HG03139 (cell line): ENCODE results near the gene MTMR12.
"Not testable (repeated sequence)": the region's sequence is repeated elsewhere in the genome, so short reads cannot be mapped to it uniquely, and the experiment has no call there.

Experiments
- ATAC-seq: cut with Tn5 transposase; IDR thresholded peaks from one replicate; pipeline ENCODE4 v1.9.1; 2021; ENCODE audit not compliant: unreplicated experiment

MTMR12 gene

DNA sequence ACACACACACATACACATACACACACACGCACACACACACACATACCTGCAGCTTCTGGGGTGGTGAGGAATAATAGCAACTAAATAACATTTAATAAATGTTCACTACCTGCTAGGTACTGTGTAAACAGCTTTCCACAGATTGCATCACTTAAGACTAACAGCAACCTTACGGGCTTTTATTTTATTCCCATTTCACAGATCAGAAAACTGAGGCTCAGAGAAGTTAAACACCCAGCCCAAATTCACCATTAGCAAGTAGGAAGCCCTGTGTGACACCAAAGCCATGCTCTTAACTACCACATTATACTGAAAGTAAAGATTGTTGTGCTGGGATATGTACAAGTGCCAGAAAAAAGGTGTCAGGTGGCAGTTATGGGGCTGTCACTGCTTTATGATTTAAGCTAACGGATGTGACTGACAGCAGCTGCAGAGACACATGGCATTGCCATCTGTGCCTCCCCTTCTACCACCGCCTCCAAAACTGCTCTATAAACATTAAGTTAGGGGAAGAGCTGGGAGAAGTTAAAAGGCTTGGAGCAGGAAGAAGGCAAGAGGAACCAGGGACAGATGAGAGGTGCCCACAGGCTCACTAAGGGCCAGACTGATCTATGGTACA, 13.6 kb downstream of the MTMR12 start:
- ATAC-seq, result no peak

DNA sequence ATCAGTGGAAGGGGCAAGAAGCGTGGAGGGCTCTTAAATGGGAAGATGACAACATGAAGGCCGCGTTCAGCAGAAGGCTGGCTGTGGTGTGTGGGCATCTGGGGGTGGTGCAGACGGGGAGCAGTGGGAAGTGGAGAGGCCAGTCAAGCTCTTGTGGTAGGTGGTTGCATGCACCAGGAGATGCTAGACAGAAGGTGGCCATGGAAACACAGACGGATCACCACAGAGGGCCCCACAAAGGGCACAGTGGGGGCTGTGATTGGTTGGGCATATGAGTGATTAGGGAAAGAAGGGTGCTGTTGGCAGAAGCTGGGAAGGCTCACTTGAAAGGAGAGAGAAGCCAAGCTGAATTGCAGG, 14.7 kb downstream of the MTMR12 start:
- ATAC-seq, result no peak

DNA sequence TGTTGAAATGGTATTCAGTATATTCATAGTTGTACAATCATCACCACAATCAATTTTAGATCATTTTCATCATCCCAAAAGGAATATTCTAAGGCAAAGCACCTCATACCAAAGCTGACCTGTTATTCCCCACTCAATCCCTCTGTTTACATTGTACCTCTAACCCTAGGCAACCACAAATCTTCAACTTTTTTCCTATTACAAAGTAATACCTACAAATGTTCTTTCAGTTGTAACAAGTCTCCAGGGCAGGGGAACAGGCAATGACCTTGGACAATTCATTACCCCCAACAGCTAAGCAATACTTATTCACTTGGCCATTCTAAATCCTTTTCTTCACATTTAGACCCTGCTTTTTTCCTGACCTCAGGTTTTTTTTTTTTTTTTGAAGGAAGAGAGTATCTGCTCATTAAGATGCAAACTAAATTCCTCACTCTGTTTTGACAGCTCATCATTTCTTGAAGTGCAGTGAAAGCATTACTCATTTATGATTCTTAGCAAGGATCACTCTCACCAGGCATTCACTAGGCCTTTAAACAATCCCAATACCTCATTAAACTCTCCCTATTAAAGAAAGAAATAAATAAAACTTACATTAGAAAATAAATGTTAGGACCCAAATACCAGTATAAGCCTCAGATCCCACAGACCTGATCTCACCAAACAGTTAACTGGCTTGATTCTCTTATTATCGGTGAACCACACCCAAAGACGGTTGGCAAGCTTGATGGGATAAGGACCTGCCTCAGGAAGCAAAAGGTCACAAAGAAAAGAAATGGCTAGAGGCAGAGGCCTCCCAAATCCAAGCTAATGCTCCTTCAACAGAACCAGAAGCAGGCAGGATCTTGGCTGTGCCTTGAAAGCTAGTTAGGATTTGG, 15.3 kb downstream of the MTMR12 start:
- no peak for ATAC-seq

DNA sequence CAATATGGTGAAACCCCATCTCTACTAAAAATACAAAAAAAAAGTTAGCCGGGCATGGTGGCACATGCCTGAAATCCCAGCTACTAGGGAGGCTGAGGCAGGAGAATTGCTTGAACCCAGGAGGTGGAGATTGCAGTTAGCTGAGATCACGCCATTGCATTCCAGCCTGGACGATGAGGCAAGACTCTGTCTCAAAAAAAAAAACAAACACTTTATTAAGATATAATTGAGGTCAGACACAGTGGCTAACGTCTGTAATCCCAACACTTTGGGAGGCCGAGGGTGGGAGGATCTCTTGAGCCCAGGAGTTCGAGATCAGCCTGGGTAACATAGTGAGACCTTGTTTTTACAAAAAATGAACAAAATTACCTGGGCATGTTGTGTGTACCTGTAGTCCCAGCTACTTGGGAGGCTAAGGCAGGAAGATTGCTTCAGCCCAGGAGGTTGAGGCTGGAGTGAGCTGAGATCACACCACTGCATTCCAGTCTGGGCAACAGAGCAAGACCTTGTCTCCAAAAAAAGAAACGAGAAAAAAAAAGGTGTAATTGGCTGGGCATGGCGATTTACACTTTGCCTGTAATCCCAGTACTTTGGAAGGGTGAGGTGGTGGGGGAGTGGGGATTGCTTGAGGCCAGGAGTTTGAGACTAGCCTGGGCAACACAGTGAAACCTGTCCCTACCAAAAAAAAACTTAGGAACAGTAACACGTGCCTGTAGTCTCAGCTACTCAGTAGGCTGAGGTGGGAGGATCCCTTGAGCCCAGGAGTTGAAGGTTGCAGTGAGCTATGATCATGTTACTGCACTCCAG, 16.6 kb downstream of the MTMR12 start:
- ATAC-seq, result not testable (repeated sequence)

DNA sequence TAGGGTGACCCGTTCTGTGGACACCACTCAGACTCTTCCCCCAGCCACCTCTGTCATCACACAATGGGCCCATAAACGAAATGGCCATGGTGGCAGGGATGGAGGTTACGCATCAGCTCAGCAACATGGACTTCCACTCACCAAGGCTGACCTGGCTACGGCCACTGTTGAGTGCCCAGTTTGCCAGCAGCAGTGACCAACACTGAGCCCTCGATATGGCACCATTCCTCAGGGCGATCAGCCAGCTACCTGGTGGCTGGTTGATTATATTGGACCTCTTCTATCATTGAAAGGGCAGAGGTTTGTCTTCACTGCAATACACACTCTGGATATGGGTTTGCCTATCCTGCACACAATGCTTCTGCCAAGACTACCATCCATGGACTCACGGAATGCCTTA, 21.1 kb downstream of the MTMR12 start:
- ATAC-seq, result no peak

DNA sequence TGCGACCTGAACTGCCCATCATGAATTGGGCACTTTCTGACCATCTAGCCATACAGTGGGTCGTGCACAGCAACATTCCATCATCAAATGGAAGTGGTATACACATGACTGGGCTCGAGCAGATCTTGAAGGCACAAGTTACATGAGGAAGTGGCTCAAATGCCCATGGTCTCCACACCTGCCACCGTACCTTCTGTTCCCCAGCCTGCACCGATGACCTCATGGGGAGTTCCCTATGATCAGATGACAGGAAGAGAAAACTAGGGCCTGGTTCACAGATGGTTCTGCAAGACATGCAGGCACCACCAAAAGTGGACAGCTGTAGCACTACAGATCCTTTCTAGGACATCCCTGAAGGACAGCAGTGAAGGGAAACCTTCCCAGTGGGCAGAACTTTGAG, 21.8 kb downstream of the MTMR12 start:
- no peak for ATAC-seq

DNA sequence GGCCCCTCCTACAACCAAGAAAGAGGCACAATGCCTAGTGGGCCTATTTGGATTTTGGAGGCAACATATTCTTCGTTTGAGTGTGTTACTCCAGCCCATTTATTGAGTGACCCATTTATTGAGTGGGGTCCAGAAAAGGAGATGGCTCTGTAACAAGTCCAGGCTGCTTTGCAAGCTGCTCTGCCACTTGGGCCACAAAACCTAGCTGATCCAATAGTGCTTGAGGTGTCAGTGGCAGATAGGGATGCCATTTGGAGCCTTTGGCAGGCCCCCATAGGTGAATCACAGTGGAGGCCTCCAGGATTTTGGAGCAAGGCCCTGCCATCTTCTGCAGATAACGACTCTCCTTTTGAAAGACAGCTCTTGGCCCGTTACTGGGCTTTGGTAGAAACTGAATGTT, 22.2 kb downstream of the MTMR12 start:
- not testable (repeated sequence) for ATAC-seq

DNA sequence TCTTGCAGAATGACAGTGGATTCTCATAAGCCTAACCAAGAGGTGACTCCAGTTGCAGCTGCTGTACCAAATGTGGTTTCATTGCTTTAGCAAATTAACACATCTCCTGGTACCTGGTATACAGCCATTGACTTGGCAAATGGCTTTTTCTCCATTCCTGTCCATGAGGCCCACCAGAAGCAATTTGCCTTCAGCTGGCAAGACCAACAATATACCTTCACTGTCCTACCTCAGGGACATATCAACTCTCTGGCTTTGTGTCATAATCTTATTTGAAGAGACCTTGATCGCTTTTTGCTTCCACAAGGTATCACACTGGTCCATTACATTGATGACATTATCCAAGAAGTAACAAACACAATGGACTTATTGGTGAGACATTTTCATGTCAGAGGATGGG, 22.8 kb downstream of the MTMR12 start:
- ATAC-seq, result not testable (repeated sequence)

DNA sequence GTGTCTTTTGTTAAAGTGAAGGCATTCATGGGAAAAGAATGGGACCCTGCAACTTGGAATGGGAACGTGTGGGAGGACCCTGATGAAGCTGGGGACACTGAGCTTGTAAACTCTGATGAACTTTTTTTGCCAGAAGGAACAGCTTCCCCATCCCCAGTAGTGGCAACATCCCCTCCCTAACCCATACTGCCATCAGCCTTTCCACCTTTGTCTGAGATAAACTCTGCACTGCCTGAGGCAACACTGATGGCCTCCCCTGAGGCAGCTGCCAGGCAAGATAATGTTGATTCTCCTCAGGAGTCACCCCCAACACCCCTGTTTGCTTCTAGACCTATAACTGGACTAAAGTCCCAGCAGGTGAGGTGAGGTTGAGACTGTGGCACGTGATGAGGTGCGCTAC, 24.6 kb downstream of the MTMR12 start:
- ATAC-seq, result not testable (repeated sequence)

DNA sequence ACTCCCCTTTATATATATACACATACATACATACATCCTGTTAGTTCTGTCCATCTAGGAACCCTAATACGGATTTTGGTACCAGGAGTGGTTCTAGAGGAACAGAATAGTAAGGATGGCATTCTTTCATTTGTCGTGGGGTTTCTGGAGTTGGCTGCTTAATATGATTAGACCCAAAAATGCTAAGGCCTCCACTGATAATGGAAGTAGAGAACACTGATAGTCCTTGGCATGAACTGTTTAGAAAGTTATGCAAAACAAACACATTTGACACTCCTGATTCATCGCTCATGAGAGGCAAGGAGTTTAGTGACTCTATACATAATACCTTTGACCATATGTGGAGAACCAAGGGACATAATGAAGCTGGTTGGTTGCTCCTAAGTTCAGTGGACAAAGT, 25.2 kb downstream of the MTMR12 start:
- ATAC-seq, result not testable (repeated sequence)

DNA sequence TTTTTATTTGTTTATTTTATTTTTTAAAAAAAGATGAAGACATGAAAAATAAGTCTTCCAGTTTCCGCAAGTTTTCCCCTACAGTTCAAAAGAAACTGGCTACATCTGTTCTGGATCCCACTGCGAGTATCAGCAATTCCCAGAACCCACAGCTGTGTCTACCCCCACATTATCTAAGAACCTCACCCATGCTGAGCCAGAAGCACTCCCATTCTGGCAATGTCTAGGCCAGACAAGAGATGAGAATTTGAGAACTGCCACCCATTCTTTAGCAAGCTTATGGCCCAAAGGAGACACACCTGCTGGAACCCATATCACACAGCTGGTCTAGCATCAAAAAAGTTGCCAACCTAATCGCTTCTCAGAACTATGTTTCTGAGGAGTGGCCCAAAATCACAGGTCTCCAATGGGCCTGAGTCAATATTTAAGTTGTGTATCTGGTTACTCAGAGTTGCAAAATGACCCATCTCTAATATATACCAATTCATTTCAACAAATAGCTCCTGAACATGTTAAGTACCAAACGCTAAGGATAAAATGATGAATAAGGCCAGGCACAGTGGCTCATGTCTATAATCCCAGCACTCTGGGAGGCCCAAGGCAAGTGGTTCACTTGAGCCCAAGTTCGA, 27.1 kb downstream of the MTMR12 start:
- ATAC-seq, result no peak

DNA sequence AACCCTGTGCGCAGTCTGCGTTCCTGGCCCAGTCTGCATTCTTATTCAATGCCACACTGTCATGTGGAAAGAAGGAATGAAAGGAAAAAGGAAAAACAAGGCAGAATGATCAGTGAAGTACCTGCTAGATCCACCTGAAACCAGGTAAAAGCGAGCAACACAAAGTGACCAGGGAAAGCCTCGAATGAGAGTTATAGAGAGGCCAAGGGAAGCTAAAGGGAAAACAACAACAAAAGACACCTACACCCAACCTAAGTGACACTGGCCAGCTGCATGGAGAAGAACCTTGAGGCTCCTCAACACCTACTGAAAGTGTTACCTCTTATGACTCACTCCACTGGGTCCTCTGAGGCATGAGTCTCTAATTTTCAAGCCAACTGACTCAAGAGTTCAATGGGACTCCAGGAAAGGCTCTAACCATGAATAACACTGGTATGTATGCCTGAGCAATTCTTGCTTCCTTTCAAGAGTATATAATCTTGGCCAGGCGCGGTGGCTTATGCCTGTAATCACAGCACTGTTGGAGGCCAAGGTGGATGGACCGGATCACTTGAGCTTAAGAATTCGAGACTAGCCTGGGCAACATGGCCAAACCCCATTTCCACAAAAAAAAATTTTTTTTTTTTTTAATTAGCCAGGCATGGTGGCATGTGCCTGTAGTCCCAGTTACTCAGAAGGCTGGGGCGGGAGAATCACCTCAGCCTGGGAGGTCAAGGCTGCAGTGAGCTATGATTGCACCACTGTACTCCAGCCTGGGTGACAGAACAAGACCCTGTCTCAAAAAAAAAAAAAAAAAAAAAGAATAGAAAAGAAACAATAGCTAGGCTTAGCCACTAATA, 29.0 kb downstream of the MTMR12 start:
- ATAC-seq, result peak; percentile 48

DNA sequence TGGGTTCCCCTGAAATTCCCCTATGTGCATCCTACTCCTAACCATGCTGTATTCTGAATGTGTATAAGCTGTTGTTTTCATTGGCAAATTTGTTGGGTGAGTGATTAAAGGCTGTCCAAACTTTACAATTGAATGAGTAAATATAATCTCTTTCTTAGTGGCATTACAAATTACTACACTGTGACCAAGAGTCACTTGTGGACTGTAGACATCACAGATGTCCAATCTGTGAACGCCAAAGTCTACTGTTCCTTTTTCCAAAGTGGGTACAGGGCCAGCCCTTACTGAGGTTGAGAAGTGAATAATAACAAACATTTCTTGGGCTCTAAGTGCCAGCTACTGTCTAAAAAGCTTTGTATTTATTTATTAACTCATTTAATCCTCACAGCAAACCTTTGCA, 29.7 kb downstream of the MTMR12 start:
- ATAC-seq, result no peak

DNA sequence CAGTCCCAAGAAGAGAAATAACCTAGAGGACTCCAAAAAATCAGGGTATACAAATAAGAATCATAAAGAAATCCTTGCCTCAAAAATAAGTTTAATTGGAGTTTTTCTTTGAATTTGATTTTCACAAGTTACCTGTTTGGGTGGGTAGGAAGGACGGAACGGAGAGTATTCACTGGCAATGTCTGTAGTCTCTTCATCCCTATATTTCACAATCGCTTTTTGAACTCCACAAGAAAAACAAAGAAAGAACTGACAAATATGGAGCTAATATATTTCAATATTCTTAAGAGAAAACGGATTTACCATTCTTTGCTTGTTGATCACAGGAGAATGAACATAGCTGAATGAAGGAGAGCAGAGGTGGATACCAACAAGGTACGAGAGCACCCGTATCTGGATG, 30.1 kb downstream of the MTMR12 start:
- no peak for ATAC-seq

DNA sequence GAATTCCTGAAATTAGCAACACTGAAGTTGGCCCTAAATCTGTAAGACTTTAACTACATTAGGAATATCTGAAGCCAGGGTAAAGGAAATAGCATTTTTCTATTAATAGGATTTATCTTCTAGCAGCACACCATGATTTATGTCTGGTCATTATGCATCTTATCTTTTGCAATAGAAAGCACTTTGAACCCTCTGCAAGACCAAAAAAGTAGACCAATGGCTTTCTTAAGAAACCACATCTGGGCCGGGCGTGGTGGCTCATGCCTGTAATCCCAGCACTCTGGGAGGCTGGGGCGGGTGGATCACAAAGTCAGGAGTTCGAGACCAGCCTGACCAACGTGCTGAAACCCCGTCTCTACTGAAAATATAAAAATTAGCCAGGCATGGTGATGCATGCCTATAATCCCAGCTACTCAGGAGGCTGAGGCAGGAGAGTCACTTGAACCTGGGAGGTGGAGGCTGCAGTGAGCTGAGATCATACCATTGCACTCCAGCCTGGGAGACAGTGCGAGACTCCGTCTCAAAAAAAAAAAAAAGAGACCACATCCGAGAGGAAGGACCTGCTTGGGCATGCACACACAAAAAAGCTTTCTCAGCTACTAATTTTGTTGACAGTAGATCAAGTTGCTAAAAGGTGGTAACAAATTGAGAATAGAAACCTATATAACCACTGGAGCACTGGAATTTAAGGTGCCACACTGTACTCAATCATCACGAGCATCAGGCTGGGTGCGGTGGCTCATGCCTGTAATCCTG, 31.2 kb downstream of the MTMR12 start:
- not testable (repeated sequence) for ATAC-seq

DNA sequence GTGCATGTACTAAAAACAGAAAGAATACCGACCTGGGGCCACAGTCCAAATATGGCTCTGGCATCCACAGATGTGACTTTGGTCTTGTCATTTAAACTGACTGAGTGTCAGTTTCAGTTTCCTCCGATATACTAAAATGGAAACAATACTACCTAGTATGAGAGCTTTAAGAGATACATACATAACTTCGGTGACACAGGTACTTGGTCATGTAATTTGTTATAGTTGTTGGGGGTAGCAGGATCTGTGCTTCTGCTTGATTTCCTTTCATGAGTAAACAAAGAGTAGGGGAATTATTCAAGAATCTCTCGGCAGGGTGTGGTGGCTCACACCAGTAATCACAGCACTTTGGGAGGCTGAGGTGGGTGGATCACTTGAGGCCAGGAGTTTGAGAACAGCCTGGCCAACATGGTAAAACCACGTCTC, 32.1 kb downstream of the MTMR12 start:
- ATAC-seq, result peak; percentile 82

DNA sequence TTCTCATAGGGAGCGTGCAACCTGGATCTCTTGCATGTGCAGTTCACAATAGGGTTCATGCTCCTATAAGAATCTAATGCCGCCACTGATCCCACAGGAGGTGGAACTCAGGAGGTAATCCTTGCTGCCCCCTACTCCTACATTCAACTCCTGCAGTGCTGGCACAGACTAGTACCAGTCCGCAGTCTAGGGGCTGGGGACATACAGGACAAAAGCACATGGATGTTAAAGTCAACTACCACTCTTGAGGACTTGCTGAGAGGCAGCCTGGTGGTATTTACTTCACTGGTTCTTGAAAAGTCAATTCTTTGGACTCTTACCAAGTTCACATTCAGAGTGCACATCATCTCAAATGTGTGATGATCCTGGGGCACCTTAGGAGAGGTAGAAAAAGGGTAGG, 33.0 kb downstream of the MTMR12 start:
- ATAC-seq, result no peak

DNA sequence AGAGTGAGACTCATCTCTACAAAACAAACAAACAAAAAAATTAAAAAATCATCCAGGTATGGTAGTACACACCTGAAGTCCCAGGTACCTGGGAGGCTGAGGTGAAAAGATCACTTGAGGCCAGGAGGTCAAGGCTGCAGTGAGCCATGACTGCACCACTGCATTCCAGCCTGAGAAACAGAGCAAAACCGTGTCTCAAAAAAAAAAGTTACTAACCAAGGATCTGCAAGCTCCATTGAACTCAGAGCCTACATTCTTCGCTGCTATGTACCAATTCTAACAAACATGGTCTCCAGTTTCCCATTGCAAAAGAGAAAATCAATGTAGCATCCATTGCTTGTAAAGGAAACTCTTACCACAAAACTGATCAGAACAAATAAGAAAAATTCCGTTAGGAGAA, 33.5 kb downstream of the MTMR12 start:
- no peak for ATAC-seq

DNA sequence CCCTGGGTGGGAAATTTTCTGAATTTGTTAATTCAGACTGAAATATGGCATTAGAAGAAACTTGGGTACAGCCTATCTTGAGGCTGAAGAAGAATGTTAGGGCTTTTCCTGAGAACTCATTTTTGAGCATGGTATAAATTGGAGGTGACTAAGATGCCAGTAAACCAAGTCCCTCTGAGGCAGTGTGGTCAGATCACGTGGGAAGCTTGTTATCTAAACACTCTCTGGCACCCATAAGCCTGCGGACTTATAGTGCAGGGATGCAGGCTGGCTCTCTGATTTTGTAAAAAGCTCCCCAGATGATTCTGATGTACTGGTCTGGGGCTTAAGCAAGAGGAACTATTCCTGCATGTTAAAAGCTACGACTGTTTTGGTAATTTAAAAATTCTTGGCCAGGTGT, 34.3 kb downstream of the MTMR12 start:
- no peak for ATAC-seq

DNA sequence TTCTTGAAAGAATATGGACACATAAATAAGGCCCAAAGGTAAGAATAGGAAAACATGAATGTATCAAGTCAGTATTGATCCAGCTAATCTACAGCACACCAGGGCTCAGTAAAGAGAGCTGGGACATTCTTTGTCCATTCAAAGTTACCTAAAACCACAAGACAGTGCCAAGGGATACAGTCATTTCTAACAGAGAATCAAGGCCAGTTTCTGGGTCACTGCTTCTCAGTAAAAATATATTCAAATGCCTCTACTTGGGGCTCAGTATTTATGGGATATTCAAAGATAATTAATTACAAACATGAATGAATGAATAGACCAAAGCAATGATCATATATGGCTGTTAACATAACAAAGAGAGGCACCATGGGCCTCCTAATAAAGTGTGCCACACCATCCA, 34.9 kb downstream of the MTMR12 start:
- ATAC-seq, result no peak
